ENCODE measurements around the gene TSR3. TPM values are rescaled to one million over a fixed set of nuclear protein-coding genes. Genes with fewer than 3 reads are reported as not detected.

The TSR3 gene
- total RNA-seq, 1 experiment from 2014 or later: 52.7 TPM

Other genes starting within 250 kb of the TSR3 start
- 24.3 TPM for gene CACNA1H, start 198.8 kb downstream of the TSR3 start, total RNA-seq (2021; ENCODE audit: unreplicated experiment)
- not detected for gene TPSG1, start 126.6 kb downstream of the TSR3 start, total RNA-seq (2021; ENCODE audit: unreplicated experiment)
- not detected for gene TPSB2, start 121.7 kb downstream of the TSR3 start, total RNA-seq (2021; ENCODE audit: unreplicated experiment)
- 0.25 TPM for gene TPSAB1, start 111.2 kb downstream of the TSR3 start, total RNA-seq (2021; ENCODE audit: unreplicated experiment)
- gene TPSD1, start 95.8 kb downstream of the TSR3 start, total RNA-seq (2021; ENCODE audit: unreplicated experiment): not detected
- 212 TPM for gene UBE2I, start 42.2 kb downstream of the TSR3 start, total RNA-seq (2021; ENCODE audit: unreplicated experiment)
- 44.7 TPM for gene BAIAP3, start 18.2 kb downstream of the TSR3 start, total RNA-seq (2021; ENCODE audit: unreplicated experiment)
- gene GNPTG, start 53 bp upstream of the TSR3 start, total RNA-seq (2021; ENCODE audit: unreplicated experiment): 35.2 TPM
- 24.9 TPM for gene UNKL, start 62.8 kb upstream of the TSR3 start, total RNA-seq (2021; ENCODE audit: unreplicated experiment)
- gene UQCC4, start 68.9 kb upstream of the TSR3 start, total RNA-seq (2021; ENCODE audit: unreplicated experiment): 22.6 TPM
- gene PERCC1, start 79.2 kb upstream of the TSR3 start, total RNA-seq (2021; ENCODE audit: unreplicated experiment): not detected
- gene CCDC154, start 92.7 kb upstream of the TSR3 start, total RNA-seq (2021; ENCODE audit: unreplicated experiment): 1.7 TPM
- gene CLCN7, start 123.2 kb upstream of the TSR3 start, total RNA-seq (2021; ENCODE audit: unreplicated experiment): 64.0 TPM
- gene PTX4, start 137.1 kb upstream of the TSR3 start, total RNA-seq (2021; ENCODE audit: unreplicated experiment): not detected
- 74.3 TPM for gene TELO2, start 141.5 kb upstream of the TSR3 start, total RNA-seq (2021; ENCODE audit: unreplicated experiment)
- gene TMEM204, start 181.8 kb upstream of the TSR3 start, total RNA-seq (2021; ENCODE audit: unreplicated experiment): 0.22 TPM